Esophagus squamous epithelium (tissue), 4 donors: ENCODE measurements around the gene CELF4.

ENCODE experiments used
- POLR2A ChIP-seq, 4 donors: fragments of 450-650 bp; IDR thresholded peaks; one replicate each; pipeline ENCODE4 v1.6.1; 2017; ENCODE audit warnings: antibody characterized with exemption in 4 of 4, mild to moderate bottlenecking in 4 of 4, moderate library complexity in 3 of 4
- TF ChIP-seq, protein P1 (sequence below), 6 experiments: fragments of 450-650 bp in 4 of 6; fragments of 200-600 bp in 2 of 6; sonication (generic) in 2 of 6; IDR thresholded peaks; one replicate each; pipeline ENCODE4 v1.5.1; 2016 to 2019; ENCODE audit warnings: antibody characterized with exemption in 6 of 6, mild to moderate bottlenecking in 4 of 6, moderate library complexity in 4 of 6

DNA sequence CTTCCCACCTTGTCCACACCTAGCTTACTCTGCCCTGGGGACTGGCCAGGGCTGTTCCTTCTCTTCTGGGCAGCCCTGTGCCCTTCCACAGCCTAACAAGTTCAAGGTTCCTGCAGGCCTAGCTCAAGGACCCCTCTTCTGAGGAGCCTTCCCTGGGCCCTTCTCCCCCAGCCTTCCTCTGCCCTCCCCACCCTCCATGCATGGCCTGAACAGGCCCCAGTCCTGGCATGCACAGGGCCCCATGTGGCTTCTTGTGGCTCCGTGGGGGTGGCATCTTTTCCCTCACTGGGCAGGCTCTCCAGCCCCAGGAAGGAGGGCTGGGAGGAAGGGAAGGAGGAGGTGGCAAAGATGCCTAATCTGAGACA is 162.9 kb downstream of the CELF4 start:
- TF ChIP-seq, protein P1, sequence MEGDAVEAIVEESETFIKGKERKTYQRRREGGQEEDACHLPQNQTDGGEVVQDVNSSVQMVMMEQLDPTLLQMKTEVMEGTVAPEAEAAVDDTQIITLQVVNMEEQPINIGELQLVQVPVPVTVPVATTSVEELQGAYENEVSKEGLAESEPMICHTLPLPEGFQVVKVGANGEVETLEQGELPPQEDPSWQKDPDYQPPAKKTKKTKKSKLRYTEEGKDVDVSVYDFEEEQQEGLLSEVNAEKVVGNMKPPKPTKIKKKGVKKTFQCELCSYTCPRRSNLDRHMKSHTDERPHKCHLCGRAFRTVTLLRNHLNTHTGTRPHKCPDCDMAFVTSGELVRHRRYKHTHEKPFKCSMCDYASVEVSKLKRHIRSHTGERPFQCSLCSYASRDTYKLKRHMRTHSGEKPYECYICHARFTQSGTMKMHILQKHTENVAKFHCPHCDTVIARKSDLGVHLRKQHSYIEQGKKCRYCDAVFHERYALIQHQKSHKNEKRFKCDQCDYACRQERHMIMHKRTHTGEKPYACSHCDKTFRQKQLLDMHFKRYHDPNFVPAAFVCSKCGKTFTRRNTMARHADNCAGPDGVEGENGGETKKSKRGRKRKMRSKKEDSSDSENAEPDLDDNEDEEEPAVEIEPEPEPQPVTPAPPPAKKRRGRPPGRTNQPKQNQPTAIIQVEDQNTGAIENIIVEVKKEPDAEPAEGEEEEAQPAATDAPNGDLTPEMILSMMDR (IDR thresholded peaks at IDR 0.05), result no peak
- TF ChIP-seq POLR2A (IDR thresholded peaks at IDR 0.05), result no peak
